GM13977 (cell line): Measurements from ENCODE around the gene HNRNPM.

Experiments
- DNase-seq: peaks from one replicate; pipeline ENCODE4 v3.0.0; 2012; ENCODE audit warnings: low spot score
- in situ Hi-C: fragments of 300-500 bp; cut with MboI; formaldehyde crosslinking; loops from one replicate; pipeline ENCODE4 v1.12.0; 2022; ENCODE audit warnings: low sequenced_read_pairs, low pct_unique_long_range_greater_than_20kb, mixed read lengths, inconsistent platforms; ENCODE audit not compliant: unreplicated experiment
- TF ChIP-seq, protein P1 (sequence below): IDR thresholded peaks from 2 replicates; pipeline ENCODE4 v1.5.1; 2012; ENCODE audit warnings: mild to moderate bottlenecking, control low read depth; ENCODE audit not compliant: insufficient read depth; ENCODE audit errors: extremely low read depth, missing control alignments

HNRNPM gene

DNA sequence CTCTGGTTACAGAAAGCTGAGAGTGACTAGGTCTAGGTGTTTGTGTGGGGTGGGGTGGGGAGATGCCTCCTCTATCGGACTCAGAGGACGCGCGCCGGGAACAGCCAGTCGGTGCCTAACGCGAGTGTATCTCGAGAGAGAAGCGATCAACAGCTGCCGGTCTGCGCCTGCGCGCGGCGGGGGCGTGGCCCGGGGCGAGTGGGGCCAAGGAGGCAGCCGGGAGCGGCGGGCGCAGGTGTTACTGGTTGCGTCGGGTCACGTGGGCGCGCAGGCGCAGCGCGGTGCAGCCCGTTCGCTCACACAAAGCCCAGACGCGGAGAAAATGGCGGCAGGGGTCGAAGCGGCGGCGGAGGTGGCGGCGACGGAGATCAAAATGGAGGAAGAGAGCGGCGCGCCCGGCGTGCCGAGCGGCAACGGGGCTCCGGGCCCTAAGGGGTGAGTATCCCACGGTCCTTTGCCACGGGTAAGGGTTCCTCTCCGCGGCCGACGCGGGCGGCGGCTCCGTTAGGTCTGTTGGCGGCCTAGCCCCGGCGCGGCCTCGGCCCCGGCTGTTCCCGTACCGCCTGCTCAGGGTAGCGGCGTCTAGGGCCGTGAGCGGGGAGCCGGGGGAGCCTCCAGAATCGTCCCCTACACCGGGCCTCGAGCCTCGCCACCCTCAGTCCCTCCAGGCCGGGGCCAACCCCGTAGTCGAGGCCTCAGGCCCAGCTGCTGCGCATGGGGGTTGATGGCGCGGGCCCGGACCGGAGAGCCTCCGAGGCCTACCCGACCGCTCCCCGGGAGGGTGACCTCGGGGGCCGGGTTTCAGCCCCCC is at the start of gene HNRNPM:
HNRNPM (plus strand) TSS at position 299 of the 811 bp plus-strand sequence; CDS start at position 323, 24 bp downstream.
- peak; percentile 99 for DNase-seq

DNA sequence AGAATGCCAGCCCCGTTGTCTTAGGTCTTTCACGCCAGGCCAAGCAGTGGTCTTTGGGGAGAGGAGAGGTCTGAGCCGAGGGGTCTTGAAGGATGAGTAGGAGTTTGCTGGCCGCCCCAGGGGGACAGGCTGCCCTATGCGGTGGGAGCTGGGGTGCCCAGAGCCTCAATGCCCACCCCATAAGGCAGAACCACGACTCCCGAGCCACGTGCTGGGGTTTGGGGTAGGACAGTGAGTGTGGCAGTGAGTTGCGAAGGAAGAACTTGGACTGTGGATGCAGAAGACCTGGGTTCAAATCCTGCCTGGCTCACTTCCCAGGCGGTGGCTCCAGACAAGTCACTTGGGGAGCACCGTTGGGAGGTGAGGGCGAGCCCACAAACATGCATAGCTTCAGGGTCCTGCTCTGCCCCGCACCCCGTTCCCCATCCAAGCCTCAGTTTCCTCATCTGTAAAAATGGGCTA is 49.1 kb upstream of the HNRNPM start:
- in situ Hi-C loops = no loop called here
- DNase-seq = no peak
- TF ChIP-seq, protein P1, sequence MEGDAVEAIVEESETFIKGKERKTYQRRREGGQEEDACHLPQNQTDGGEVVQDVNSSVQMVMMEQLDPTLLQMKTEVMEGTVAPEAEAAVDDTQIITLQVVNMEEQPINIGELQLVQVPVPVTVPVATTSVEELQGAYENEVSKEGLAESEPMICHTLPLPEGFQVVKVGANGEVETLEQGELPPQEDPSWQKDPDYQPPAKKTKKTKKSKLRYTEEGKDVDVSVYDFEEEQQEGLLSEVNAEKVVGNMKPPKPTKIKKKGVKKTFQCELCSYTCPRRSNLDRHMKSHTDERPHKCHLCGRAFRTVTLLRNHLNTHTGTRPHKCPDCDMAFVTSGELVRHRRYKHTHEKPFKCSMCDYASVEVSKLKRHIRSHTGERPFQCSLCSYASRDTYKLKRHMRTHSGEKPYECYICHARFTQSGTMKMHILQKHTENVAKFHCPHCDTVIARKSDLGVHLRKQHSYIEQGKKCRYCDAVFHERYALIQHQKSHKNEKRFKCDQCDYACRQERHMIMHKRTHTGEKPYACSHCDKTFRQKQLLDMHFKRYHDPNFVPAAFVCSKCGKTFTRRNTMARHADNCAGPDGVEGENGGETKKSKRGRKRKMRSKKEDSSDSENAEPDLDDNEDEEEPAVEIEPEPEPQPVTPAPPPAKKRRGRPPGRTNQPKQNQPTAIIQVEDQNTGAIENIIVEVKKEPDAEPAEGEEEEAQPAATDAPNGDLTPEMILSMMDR = no peak

More for the DNA sequence above, at the start of gene HNRNPM:
- TF ChIP-seq, protein P1 = no peak
- in situ Hi-C loops = no loop called here

DNA sequence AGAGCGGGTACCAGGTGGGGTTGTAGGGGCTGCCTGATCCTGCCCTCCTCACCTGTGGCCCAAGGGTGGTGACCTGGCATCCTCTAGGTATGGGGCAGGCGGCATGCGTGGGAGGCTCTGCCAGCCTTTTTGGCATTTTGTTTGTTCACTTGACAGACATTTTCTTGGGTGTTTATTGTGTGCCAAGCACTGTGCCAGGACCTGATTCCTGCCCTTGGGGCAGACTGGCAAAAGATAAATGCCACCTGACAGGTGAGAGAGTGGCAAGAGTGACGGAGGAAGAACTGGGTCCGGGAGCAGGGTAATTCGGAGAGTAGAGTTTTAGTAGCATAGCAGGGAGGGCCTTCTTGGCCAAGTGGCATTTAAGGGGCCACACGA is 48.6 kb upstream of the HNRNPM start:
- in situ Hi-C loops = no loop called here
- no peak for DNase-seq
- TF ChIP-seq, protein P1 = no peak

- DNase-seq = peak; percentile 85
- in situ Hi-C loops = no loop called here
- TF ChIP-seq, protein P1 = peak; percentile 74
These were observed 48.1 kb upstream of the HNRNPM start for GRCh38 chr19:8396563-8397203.

- TF ChIP-seq, protein P1 = no peak
- no peak for DNase-seq
- in situ Hi-C loops = no loop called here
These were observed 47.5 kb upstream of the HNRNPM start for GRCh38 chr19:8397271-8397670.

GRCh38 chr19:8397746-8398310 is 46.9 kb upstream of the HNRNPM start:
- TF ChIP-seq, protein P1 = no peak
- in situ Hi-C loops = no loop called here
- DNase-seq = no peak
